ENCODE results near the gene PAPSS1.

PAPSS1 gene

DNA sequence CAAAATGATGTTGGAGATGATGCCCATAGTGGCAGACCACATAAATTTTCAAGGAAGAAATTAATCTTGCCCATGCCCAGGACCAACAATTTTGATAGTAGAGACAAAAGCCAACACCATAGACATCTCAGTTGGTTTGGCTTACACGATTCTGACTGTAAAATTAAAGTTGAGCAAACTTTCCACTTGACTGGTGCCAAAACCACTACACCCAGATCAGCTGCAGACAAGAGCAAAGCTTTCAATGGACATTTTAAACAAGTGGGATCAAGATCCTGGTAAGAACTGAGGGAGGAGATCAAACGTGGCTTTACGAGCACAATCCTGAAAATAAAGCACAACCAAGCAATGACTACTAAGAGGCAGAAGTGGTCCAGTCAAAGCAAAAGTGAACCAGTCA, 90.7 kb downstream of the PAPSS1 start:
- no peak for DNase-seq (ENCODE audit: low read depth in 2 of 2)

GRCh38 chr4:107625391-107625902, 94.6 kb downstream of the PAPSS1 start:
- DNase-seq (ENCODE audit: low read depth in 2 of 2): no peak

- DNase-seq (ENCODE audit: low read depth in 2 of 2): no peak
These were observed 96.0 kb downstream of the PAPSS1 start for GRCh38 chr4:107624024-107624423.

DNA sequence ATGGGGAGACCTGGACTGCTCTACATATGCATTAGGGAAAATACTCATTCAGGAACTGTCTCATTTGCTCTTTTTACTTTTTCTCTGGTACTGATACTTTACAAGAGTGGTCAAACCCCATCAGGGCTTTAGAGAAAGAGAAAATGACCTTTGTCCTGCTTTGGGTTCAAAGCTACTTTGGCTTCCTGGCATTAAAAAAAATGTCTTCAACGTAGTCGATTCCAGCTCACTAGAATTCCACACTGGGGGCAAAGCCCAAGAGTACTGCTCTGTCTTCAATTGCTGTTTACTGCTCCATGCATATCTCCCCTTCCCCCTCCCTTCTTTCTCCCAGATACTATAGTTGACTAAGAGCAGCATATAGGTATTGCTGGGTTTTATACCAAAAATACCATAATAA, 98.0 kb downstream of the PAPSS1 start:
- no peak for DNase-seq (ENCODE audit: low read depth in 2 of 2)

DNA sequence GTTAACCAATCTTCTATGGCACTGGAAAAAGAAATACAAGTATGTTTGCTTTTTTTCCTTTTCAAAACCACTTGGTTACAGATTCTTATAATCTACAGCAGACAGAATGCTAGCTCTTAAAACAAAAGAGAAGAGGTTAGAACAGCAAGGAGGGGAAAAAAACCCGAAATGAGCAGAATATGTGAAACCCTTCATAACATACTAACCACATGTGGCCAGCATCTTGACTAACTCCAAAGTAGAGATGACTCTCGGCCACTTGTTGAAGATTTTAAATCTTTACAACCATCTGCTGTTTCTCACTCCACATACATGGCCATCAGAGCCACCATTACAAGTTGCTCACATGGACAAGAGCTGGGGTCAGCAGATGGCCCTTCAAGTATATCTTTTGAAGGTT, 100.3 kb downstream of the PAPSS1 start:
- DNase-seq (ENCODE audit: low read depth in 2 of 2): no peak

DNA sequence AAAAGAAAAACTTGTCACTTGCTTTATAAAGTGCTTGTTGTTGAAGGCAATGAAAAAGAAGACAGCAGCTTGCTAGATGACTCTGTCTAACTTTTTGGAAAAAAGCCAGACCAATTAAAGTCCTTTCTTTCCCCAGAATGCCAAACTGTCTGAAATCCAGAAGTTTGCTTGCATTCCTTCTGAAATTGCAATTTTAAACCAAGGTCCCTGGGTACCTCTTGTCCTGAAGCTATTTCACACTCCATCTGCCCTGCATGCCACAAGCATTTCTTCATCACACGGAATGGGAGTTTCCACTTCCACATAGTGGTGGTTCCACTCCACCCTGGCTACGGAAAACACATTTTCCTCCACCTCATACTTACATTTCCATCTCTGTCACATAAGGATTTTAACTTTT, 101.0 kb downstream of the PAPSS1 start:
- DNase-seq (ENCODE audit: low read depth in 2 of 2): no peak

- no peak for DNase-seq (ENCODE audit: low read depth in 2 of 2)
These were observed 101.4 kb downstream of the PAPSS1 start for GRCh38 chr4:107618656-107619055.

DNA sequence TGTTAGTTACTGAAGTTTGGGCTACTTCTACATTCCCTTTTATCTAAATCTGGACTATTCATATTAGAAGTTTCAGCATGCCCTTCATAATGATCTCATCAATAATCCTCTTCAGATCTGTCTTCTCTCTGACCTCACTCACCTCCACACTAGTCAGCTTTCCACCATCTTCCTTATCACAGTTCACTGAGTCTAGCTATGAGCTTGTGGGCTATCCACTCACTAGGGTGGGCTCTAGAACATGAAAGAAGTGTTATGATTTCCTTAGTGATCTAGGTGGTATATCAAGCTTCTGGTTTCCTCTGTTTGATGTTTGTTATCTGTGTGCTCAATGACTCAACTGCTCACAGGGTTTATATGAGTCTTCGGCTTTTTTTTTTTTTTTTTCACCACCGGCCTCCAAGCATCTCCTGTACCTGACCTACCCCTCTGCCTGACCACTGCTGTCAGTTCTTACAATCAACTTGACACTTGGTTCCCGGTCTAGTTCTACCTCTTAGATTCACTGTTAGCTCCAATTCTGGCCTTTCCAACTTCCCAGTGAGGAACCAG, 103.1 kb downstream of the PAPSS1 start:
- DNase-seq (ENCODE audit: low read depth in 2 of 2): no peak

GRCh38 chr4:107615809-107616208, 104.2 kb downstream of the PAPSS1 start:
- DNase-seq (ENCODE audit: low read depth in 2 of 2): no peak

- no peak for DNase-seq (ENCODE audit: low read depth in 2 of 2)
These were observed 116.6 kb downstream of the PAPSS1 start for GRCh38 chr4:107603430-107603829.

DNA sequence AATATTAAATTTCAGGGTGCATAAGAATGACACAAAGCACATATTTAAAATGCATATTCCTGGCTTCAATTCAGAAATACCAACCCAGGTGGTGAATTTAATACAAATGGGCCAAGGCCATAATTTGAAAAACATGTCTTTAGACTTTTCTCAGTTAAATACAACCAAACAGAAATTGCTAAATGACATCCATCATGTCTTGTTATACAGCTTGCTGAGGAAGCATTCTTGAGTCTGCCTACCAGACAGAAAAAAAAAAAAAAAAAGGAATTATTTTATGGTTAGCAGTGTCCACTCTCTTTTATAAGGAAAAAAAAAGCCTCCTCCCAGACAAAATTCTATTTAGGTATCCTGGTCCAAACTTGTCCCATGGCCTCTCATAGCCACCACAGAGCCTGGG, 119.1 kb downstream of the PAPSS1 start:
- no peak for DNase-seq (ENCODE audit: low read depth in 2 of 2)

DNA sequence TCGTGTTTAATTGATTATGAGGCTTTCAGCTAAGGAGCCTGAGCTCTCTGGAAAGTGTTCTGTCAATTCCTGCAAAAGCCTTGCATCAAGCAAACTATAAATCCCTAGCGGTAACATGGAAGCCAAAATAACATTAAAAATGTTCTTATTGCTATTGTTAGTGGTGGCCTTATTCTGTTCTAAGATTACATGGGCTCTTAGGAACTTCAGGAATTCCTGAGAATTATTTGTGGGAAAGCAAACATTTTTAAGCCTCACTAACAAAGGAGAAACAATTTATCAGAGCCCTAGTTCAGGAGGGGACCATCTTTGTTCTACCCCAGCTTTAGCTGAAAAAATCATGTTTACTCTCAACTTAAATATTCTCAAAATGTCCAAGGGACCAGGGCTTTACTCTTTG, 119.6 kb downstream of the PAPSS1 start:
- no peak for DNase-seq (ENCODE audit: low read depth in 2 of 2)

GRCh38 chr4:107599841-107600240, 120.2 kb downstream of the PAPSS1 start:
- DNase-seq (ENCODE audit: low read depth in 2 of 2): no peak

DNA sequence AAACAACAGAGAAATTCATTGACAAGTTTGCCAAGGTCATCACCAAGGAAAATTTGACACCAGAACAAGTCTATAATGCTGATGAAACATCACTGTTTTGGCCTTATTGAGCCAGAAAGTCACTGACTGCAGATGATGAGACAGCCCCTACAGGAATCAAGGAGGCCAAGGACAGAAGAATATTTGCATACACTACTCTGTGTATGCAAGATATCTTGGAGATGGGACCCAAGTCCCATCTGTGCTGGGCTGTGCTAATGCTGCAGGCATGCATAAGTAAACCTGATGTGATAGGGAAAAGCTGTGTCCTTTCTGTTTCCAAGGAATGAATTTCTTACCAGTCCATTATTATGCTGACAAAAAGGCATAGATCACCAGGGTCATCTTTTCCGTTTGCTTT, 126.8 kb downstream of the PAPSS1 start:
- DNase-seq (ENCODE audit: low read depth in 2 of 2): no peak

DNA sequence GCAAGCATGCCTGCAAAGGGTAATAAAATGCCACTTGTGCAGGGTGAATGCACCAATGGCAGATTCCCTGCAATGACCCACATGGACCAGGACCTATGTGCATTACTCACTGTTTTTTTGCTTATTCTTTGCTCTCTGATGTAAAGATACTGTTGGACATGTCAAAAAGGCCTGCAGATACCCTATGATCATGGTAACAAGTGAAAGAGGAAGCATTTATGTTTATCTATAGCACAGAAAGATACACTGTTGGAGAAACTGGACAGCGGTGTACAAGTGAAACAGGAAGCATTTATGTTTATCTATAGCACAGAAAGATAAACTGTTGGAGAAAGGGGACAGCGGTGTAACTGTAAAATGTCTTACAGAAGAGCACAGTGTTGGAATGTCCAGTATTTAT, 127.5 kb downstream of the PAPSS1 start:
- DNase-seq (ENCODE audit: low read depth in 2 of 2): no peak

DNA sequence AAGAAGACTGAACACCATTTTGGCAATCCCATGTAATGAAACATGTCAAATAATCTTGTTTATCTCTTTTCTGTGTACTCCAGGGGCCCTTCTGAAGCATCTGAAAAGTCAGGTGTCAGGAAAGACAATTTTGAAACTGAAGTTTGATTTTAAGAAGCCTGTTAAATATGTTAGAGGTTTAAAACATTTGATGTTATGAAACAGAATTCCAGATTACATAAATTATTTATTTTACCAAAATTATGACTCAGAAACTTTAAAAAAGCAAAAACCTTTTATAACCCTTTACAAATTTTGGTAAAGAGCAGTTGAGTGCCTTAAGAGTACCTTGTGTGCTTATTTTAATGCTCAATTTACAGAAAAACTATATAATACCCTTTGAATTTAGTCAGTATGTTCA, 130.8 kb downstream of the PAPSS1 start:
- no peak for DNase-seq (ENCODE audit: low read depth in 2 of 2)

- DNase-seq (ENCODE audit: low read depth in 2 of 2): no peak
These were observed 133.7 kb downstream of the PAPSS1 start for GRCh38 chr4:107586371-107586770.

GRCh38 chr4:107579099-107579498, 140.9 kb downstream of the PAPSS1 start:
- DNase-seq (ENCODE audit: low read depth in 2 of 2): no peak

- DNase-seq (ENCODE audit: low read depth in 2 of 2): no peak
These were observed 141.7 kb downstream of the PAPSS1 start for GRCh38 chr4:107578321-107578720.

DNA sequence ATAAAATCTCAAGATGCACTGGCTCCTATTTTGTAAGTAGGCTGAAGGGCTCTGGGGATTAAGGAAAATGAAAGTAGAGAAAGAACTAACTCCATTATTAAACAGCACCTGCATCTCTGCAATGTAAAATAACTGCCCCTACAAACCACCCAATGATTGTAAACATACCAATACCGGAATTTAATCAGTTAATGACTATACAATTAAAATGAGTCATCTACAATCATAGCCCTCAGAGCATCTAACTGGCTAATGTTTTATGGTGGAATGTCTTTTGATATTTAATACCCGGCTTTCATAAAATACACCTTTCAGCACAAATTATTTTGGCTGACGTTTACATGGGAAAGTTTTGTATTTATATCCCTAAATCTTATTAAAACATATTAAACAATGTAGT, 142.3 kb downstream of the PAPSS1 start:
- DNase-seq (ENCODE audit: low read depth in 2 of 2): no peak

GRCh38 chr4:107575243-107575642, 144.8 kb downstream of the PAPSS1 start:
- no peak for DNase-seq (ENCODE audit: low read depth in 2 of 2)

DNA sequence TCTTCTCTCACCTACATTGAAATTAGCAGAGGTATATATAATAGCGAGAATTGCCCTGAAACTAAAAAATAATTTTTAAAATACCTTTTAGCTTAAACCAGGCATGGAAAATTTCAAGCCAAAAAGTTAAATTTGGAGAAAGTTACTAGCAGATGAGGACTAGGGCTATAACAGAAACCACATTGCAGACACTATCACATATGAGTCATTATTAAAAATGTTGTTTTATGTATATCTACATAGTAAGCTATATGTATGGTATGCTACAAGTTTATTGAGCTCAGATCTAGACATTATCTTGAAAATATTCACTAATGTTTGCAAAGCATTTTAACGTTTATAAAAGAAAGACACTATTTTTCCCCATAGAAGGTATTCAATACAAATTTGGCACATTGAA, 147.8 kb downstream of the PAPSS1 start:
- DNase-seq (ENCODE audit: low read depth in 2 of 2): no peak

DNA sequence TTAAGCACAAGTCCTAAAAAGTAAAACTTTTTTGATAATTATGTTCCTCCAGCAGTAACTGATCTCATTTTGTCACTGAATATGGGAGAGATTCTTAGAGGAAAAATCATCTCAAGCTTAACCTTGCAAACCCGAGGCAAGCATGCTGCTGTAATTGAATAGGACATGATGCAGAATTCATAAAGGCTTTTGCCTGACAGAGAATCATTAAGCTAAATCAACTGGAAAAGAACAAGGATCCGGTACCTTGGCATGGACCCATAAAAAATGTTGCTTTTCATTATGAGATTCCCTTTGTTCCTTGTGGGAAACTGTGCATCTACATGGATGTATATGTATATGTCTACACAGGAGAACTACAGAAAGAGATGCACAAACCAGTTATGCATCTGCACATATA, 149.1 kb downstream of the PAPSS1 start:
- no peak for DNase-seq (ENCODE audit: low read depth in 2 of 2)

DNA sequence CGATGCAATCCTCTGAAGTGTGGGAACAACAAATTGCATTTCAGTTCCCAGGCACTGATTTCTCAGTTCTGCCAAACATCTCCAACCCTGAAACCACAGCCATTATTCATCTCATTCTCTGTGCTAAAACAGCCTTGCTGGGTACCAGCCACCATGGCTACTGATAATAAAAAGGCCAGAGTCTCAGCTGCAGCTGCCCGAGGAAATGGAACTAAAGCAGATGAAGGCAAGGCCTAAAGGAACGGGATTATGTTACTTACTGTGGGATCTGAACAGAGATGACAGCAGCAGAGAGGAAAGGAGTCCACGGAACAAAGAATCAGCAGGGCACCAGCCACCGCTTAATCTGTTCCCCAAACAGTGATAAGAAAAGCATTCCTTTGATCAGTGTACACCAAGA, 155.7 kb downstream of the PAPSS1 start:
- no peak for DNase-seq (ENCODE audit: low read depth in 2 of 2)
